ENCODE results near the gene ZNF577. TPM values are rescaled to one million over a fixed set of nuclear protein-coding genes. Genes with fewer than 3 reads are reported as not detected.

The ZNF577 gene
- total and polyA plus RNA-seq, 2 of the 13 experiments (the other 11 are each of a cell fraction or from before 2014, with no cell fraction given), result 5.7 to 7.6 TPM

GRCh38 chr19:51904331-51905165, 16.8 kb upstream of the ZNF577 start, which contains the start of gene ZNF649 (continued):
- TF ChIP-seq, protein P1, sequence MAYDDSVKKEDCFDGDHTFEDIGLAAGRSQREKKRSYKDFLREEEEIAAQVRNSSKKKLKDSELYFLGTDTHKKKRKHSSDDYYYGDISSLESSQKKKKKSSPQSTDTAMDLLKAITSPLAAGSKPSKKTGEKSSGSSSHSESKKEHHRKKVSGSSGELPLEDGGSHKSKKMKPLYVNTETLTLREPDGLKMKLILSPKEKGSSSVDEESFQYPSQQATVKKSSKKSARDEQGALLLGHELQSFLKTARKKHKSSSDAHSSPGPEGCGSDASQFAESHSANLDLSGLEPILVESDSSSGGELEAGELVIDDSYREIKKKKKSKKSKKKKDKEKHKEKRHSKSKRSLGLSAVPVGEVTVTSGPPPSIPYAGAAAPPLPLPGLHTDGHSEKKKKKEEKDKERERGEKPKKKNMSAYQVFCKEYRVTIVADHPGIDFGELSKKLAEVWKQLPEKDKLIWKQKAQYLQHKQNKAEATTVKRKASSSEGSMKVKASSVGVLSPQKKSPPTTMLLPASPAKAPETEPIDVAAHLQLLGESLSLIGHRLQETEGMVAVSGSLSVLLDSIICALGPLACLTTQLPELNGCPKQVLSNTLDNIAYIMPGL (CRISPR knock-in tag; IDR thresholded peaks at IDR 0.05; ENCODE audit: borderline replicate concordance in 1 of 2, low read depth in 1 of 2), result peak; percentile 64 to 77
- TF ChIP-seq ZNF232 (CRISPR knock-in tag; IDR thresholded peaks at IDR 0.05; ENCODE audit: borderline replicate concordance) (no peak), FOXP4 (CRISPR knock-in tag; IDR thresholded peaks at IDR 0.05) (no peak), MTF2 (CRISPR knock-in tag; IDR thresholded peaks at IDR 0.05; ENCODE audit: borderline replicate concordance) (no peak), MTF1 (CRISPR knock-in tag; IDR thresholded peaks at IDR 0.05) (no peak), GABPB1 (CRISPR knock-in tag; IDR thresholded peaks at IDR 0.05) (peak; percentile 79), SNAPC2 (CRISPR knock-in tag; IDR thresholded peaks at IDR 0.05) (no peak), ZNF562 (CRISPR knock-in tag; IDR thresholded peaks at IDR 0.05; ENCODE audit: borderline replicate concordance) (no peak), YY1 (IDR thresholded peaks at IDR 0.05; ENCODE audit: insufficient read depth, insufficient replicate concordance, low read depth, low read length) (peak; percentile 100), NR2F2 (IDR thresholded peaks at IDR 0.05; ENCODE audit: borderline replicate concordance, low read depth) (no peak), ZMYM2 (CRISPR knock-in tag; IDR thresholded peaks at IDR 0.05) (no peak), TARDBP (CRISPR knock-in tag; IDR thresholded peaks at IDR 0.05) (no peak; the same call in 1 of the 2 replicates), TEF (CRISPR knock-in tag; IDR thresholded peaks at IDR 0.05) (no peak), CBX1 (IDR thresholded peaks at IDR 0.05; ENCODE audit: low read depth) (peak; percentile 18), ZKSCAN8 (CRISPR knock-in tag; IDR thresholded peaks at IDR 0.05; ENCODE audit: borderline replicate concordance) (peak; percentile 37; the same call in 1 of the 2 replicates), ZNF136 (CRISPR knock-in tag; IDR thresholded peaks at IDR 0.05; ENCODE audit: low read depth) (no peak)
- TF ChIP-seq, protein P2, sequence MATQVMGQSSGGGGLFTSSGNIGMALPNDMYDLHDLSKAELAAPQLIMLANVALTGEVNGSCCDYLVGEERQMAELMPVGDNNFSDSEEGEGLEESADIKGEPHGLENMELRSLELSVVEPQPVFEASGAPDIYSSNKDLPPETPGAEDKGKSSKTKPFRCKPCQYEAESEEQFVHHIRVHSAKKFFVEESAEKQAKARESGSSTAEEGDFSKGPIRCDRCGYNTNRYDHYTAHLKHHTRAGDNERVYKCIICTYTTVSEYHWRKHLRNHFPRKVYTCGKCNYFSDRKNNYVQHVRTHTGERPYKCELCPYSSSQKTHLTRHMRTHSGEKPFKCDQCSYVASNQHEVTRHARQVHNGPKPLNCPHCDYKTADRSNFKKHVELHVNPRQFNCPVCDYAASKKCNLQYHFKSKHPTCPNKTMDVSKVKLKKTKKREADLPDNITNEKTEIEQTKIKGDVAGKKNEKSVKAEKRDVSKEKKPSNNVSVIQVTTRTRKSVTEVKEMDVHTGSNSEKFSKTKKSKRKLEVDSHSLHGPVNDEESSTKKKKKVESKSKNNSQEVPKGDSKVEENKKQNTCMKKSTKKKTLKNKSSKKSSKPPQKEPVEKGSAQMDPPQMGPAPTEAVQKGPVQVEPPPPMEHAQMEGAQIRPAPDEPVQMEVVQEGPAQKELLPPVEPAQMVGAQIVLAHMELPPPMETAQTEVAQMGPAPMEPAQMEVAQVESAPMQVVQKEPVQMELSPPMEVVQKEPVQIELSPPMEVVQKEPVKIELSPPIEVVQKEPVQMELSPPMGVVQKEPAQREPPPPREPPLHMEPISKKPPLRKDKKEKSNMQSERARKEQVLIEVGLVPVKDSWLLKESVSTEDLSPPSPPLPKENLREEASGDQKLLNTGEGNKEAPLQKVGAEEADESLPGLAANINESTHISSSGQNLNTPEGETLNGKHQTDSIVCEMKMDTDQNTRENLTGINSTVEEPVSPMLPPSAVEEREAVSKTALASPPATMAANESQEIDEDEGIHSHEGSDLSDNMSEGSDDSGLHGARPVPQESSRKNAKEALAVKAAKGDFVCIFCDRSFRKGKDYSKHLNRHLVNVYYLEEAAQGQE (IDR thresholded peaks at IDR 0.05; ENCODE audit: borderline replicate concordance in 1 of 2, low read depth in 1 of 2, low read length in 2 of 2), result no peak
- TF ChIP-seq, protein P3, sequence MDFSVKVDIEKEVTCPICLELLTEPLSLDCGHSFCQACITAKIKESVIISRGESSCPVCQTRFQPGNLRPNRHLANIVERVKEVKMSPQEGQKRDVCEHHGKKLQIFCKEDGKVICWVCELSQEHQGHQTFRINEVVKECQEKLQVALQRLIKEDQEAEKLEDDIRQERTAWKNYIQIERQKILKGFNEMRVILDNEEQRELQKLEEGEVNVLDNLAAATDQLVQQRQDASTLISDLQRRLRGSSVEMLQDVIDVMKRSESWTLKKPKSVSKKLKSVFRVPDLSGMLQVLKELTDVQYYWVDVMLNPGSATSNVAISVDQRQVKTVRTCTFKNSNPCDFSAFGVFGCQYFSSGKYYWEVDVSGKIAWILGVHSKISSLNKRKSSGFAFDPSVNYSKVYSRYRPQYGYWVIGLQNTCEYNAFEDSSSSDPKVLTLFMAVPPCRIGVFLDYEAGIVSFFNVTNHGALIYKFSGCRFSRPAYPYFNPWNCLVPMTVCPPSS (IDR thresholded peaks at IDR 0.05), result no peak
